Measurements from ENCODE around the gene UPK3B. TPM values are rescaled to one million over a fixed set of nuclear protein-coding genes. Genes with fewer than 3 reads are reported as not detected.
"Not testable (repeated sequence)": the region's sequence is repeated elsewhere in the genome, so short reads cannot be mapped to it uniquely, and the experiment has no call there.

Gene UPK3B
- total RNA-seq, 1 donor from 2014 or later, result 0.64 TPM

- H2AFZ ChIP-seq (ENCODE audit: low read depth, low read length); H3K9me3 Mint-ChIP-seq (ENCODE audit: unreplicated experiment); H3K27ac ChIP-seq (ENCODE audit: low read depth, low read length); H3K9ac ChIP-seq (ENCODE audit: low read length); H3K79me2 ChIP-seq (ENCODE audit: insufficient read depth, low read length); H4K20me1 ChIP-seq (ENCODE audit: insufficient read depth, low read length); H3K4me2 ChIP-seq (ENCODE audit: low read length); H3K4me3 ChIP-seq (ENCODE audit: insufficient read depth, low read depth, low read length); H3K9me3 ChIP-seq (ENCODE audit: insufficient read depth, low read depth, low read length); H3K4me3 Mint-ChIP-seq (ENCODE audit: unreplicated experiment); H3K4me1 ChIP-seq (ENCODE audit: insufficient read depth, low read length); H3K27me3 Mint-ChIP-seq (ENCODE audit: low read depth, unreplicated experiment); H3K4me1 Mint-ChIP-seq (ENCODE audit: low read depth, unreplicated experiment); H3K27ac Mint-ChIP-seq (ENCODE audit: unreplicated experiment); DNase-seq (ENCODE audit: low read depth); H3K36me3 Mint-ChIP-seq (ENCODE audit: low read depth, unreplicated experiment); H3K36me3 ChIP-seq (ENCODE audit: insufficient read depth, low read length); FAIRE-seq; H3K27me3 ChIP-seq (ENCODE audit: insufficient read depth, low read length): not testable (repeated sequence)
Measured at GRCh38 chr7:76479628-76480027, 30.7 kb upstream of the UPK3B start.

DNA sequence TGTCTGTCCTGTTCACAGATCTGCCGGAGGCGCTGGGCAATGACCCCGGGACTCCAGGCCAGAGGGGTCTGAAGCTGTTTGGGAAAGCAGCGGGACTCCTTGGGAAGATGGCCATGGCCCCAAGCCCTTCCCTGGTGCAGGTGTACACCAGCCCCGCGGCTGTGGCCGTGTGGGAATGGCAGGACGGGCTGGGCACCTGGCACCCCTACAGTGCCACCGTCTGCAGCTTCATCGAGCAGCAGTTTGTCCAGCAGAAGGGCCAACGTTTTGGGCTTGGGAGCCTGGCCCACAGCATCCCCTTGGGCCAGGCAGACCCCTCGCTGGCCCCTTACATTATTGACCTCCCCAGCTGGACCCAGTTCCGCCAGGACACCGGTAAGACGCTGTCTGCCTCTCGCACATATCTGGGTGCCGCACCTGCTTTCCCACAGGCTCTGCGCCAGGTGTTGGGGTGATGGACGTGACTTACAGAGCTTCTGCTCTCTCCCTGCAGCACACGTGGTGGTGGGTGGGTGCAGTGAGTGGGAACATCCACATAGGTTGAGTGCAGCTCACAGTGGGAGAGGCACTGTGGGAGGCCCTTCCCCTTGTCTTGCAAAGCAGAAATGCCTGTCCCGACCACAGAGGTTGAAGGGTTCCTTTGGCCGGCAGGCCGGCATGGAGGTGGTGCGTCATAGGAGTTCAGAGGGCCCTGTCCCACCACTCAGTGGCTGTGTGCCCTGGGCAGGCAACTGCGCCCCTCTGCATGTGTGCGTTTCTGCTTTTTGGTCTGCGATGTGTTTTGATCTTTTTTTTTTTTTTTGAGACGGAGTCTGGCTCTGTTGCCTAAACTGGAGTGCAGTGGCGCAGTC lies 29.7 kb upstream of the UPK3B start:
- not testable (repeated sequence) for FAIRE-seq; H3K79me2 ChIP-seq (ENCODE audit: insufficient read depth, low read length); H3K4me3 Mint-ChIP-seq (ENCODE audit: unreplicated experiment); H3K4me2 ChIP-seq (ENCODE audit: low read length); H3K27ac ChIP-seq (ENCODE audit: low read depth, low read length); H4K20me1 ChIP-seq (ENCODE audit: insufficient read depth, low read length); H3K36me3 ChIP-seq (ENCODE audit: insufficient read depth, low read length); H3K4me1 Mint-ChIP-seq (ENCODE audit: low read depth, unreplicated experiment); H3K27me3 ChIP-seq (ENCODE audit: insufficient read depth, low read length); H3K27me3 Mint-ChIP-seq (ENCODE audit: low read depth, unreplicated experiment); H3K4me3 ChIP-seq (ENCODE audit: insufficient read depth, low read depth, low read length); H3K9ac ChIP-seq (ENCODE audit: low read length); H3K4me1 ChIP-seq (ENCODE audit: insufficient read depth, low read length); DNase-seq (ENCODE audit: low read depth); H2AFZ ChIP-seq (ENCODE audit: low read depth, low read length); H3K36me3 Mint-ChIP-seq (ENCODE audit: low read depth, unreplicated experiment); H3K27ac Mint-ChIP-seq (ENCODE audit: unreplicated experiment); H3K9me3 Mint-ChIP-seq (ENCODE audit: unreplicated experiment); H3K9me3 ChIP-seq (ENCODE audit: insufficient read depth, low read depth, low read length)

GRCh38 chr7:76482660-76483059 lies 27.7 kb upstream of the UPK3B start:
- H3K36me3 Mint-ChIP-seq (ENCODE audit: low read depth, unreplicated experiment); H3K27me3 ChIP-seq (ENCODE audit: insufficient read depth, low read length); H4K20me1 ChIP-seq (ENCODE audit: insufficient read depth, low read length); H3K27ac Mint-ChIP-seq (ENCODE audit: unreplicated experiment); H3K9me3 Mint-ChIP-seq (ENCODE audit: unreplicated experiment); H2AFZ ChIP-seq (ENCODE audit: low read depth, low read length); H3K4me2 ChIP-seq (ENCODE audit: low read length); H3K9me3 ChIP-seq (ENCODE audit: insufficient read depth, low read depth, low read length); H3K36me3 ChIP-seq (ENCODE audit: insufficient read depth, low read length); H3K4me3 ChIP-seq (ENCODE audit: insufficient read depth, low read depth, low read length); H3K9ac ChIP-seq (ENCODE audit: low read length); FAIRE-seq; H3K27ac ChIP-seq (ENCODE audit: low read depth, low read length); H3K27me3 Mint-ChIP-seq (ENCODE audit: low read depth, unreplicated experiment); H3K79me2 ChIP-seq (ENCODE audit: insufficient read depth, low read length); H3K4me1 ChIP-seq (ENCODE audit: insufficient read depth, low read length); H3K4me1 Mint-ChIP-seq (ENCODE audit: low read depth, unreplicated experiment); DNase-seq (ENCODE audit: low read depth); H3K4me3 Mint-ChIP-seq (ENCODE audit: unreplicated experiment): not testable (repeated sequence)

GRCh38 chr7:76483081-76483480 lies 27.3 kb upstream of the UPK3B start:
- H3K9me3 Mint-ChIP-seq (ENCODE audit: unreplicated experiment); H3K27ac Mint-ChIP-seq (ENCODE audit: unreplicated experiment); H3K36me3 ChIP-seq (ENCODE audit: insufficient read depth, low read length); H3K4me1 Mint-ChIP-seq (ENCODE audit: low read depth, unreplicated experiment); H2AFZ ChIP-seq (ENCODE audit: low read depth, low read length); H3K36me3 Mint-ChIP-seq (ENCODE audit: low read depth, unreplicated experiment); H3K27me3 Mint-ChIP-seq (ENCODE audit: low read depth, unreplicated experiment); H3K4me3 ChIP-seq (ENCODE audit: insufficient read depth, low read depth, low read length); FAIRE-seq; H4K20me1 ChIP-seq (ENCODE audit: insufficient read depth, low read length); H3K9me3 ChIP-seq (ENCODE audit: insufficient read depth, low read depth, low read length); H3K79me2 ChIP-seq (ENCODE audit: insufficient read depth, low read length); DNase-seq (ENCODE audit: low read depth); H3K9ac ChIP-seq (ENCODE audit: low read length); H3K4me2 ChIP-seq (ENCODE audit: low read length); H3K27ac ChIP-seq (ENCODE audit: low read depth, low read length); H3K4me3 Mint-ChIP-seq (ENCODE audit: unreplicated experiment); H3K4me1 ChIP-seq (ENCODE audit: insufficient read depth, low read length); H3K27me3 ChIP-seq (ENCODE audit: insufficient read depth, low read length): not testable (repeated sequence)

DNA sequence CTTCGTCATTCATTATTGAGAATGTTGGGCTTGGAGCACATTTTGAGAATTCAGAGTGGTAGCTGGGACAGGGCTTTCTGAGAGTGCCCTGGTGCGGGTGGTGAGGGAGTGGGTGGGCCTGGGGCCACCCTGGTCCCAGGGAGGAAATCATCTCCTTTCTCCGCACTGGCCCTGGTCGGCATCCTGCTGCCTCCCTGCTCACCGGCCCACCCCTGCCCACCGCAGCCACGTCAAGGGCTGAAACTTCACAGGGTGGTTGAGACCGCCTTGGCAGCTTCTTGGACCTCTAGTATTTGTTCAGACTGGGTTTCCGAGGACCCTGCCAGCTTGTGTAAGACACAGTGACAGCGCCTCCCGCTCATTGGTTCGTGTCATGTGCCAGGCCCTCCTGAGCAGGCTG lies 25.9 kb upstream of the UPK3B start:
- H3K27me3 ChIP-seq (ENCODE audit: insufficient read depth, low read length); H3K9me3 Mint-ChIP-seq (ENCODE audit: unreplicated experiment); H3K27ac Mint-ChIP-seq (ENCODE audit: unreplicated experiment); H3K9ac ChIP-seq (ENCODE audit: low read length); H3K9me3 ChIP-seq (ENCODE audit: insufficient read depth, low read depth, low read length); H3K4me2 ChIP-seq (ENCODE audit: low read length); H3K36me3 ChIP-seq (ENCODE audit: insufficient read depth, low read length); H3K4me3 Mint-ChIP-seq (ENCODE audit: unreplicated experiment); H3K4me3 ChIP-seq (ENCODE audit: insufficient read depth, low read depth, low read length); H3K4me1 ChIP-seq (ENCODE audit: insufficient read depth, low read length); FAIRE-seq; H3K79me2 ChIP-seq (ENCODE audit: insufficient read depth, low read length); H4K20me1 ChIP-seq (ENCODE audit: insufficient read depth, low read length); H3K4me1 Mint-ChIP-seq (ENCODE audit: low read depth, unreplicated experiment); H3K36me3 Mint-ChIP-seq (ENCODE audit: low read depth, unreplicated experiment); H3K27me3 Mint-ChIP-seq (ENCODE audit: low read depth, unreplicated experiment); H3K27ac ChIP-seq (ENCODE audit: low read depth, low read length); H2AFZ ChIP-seq (ENCODE audit: low read depth, low read length); DNase-seq (ENCODE audit: low read depth): not testable (repeated sequence)

- not testable (repeated sequence) for H3K4me1 Mint-ChIP-seq (ENCODE audit: low read depth, unreplicated experiment); H3K27ac Mint-ChIP-seq (ENCODE audit: unreplicated experiment); H3K27me3 Mint-ChIP-seq (ENCODE audit: low read depth, unreplicated experiment); DNase-seq (ENCODE audit: low read depth); H3K27me3 ChIP-seq (ENCODE audit: insufficient read depth, low read length); FAIRE-seq; H3K4me3 Mint-ChIP-seq (ENCODE audit: unreplicated experiment); H3K4me2 ChIP-seq (ENCODE audit: low read length); H3K36me3 ChIP-seq (ENCODE audit: insufficient read depth, low read length); H3K36me3 Mint-ChIP-seq (ENCODE audit: low read depth, unreplicated experiment); H4K20me1 ChIP-seq (ENCODE audit: insufficient read depth, low read length); H3K9ac ChIP-seq (ENCODE audit: low read length); H3K9me3 ChIP-seq (ENCODE audit: insufficient read depth, low read depth, low read length); H2AFZ ChIP-seq (ENCODE audit: low read depth, low read length); H3K4me3 ChIP-seq (ENCODE audit: insufficient read depth, low read depth, low read length); H3K79me2 ChIP-seq (ENCODE audit: insufficient read depth, low read length); H3K9me3 Mint-ChIP-seq (ENCODE audit: unreplicated experiment); H3K27ac ChIP-seq (ENCODE audit: low read depth, low read length); H3K4me1 ChIP-seq (ENCODE audit: insufficient read depth, low read length)
Measured at GRCh38 chr7:76485822-76486610, 24.3 kb upstream of the UPK3B start.

Data from astrocyte (in vitro differentiated cells and primary cell).